Measurements from ENCODE around the gene SH2B2.
"Not testable (repeated sequence)": the region's sequence is repeated elsewhere in the genome, so short reads cannot be mapped to it uniquely, and the experiment has no call there.

GRCh38 chr7:102328863-102329262 lies 42.2 kb downstream of the SH2B2 start:
- TF ChIP-seq POLR2AphosphoS5 (IDR thresholded peaks at IDR 0.05; ENCODE audit: borderline replicate concordance, low read depth, low read length); EZH2 (IDR thresholded peaks at IDR 0.05); FOXP2 (optimal IDR thresholded peaks at IDR 0.05; ENCODE audit: control extremely low read depth, extremely low read length, insufficient read depth): not testable (repeated sequence)

All from SK-N-MC (cell line).